CD4-positive, alpha-beta T cell (primary cell): Measurements from ENCODE around the gene ANKRD42. TPM values are rescaled to one million over a fixed set of nuclear protein-coding genes. Genes with fewer than 3 reads are reported as not detected.

Experiments
- ATAC-seq: fragments of 200-7000 bp; cut with Tn5 transposase; one replicate; pipeline ENCODE4 v1.10.0; 2022; ENCODE audit warnings: mild to moderate bottlenecking; ENCODE audit not compliant: poor library complexity
- CTCF ChIA-PET: fragments of 350-600 bp; sonication (Branson Sonifier 250); formaldehyde crosslinking; loops from one replicate; lab custom pipeline; 2021; ENCODE audit warnings: antibody characterized with exemption, inconsistent platforms; lab: Charles Lee
- POLR2A ChIA-PET: fragments of 350-600 bp; sonication (Branson Sonifier 250); formaldehyde crosslinking; loops from one replicate; lab custom pipeline; 2021; ENCODE audit warnings: antibody characterized with exemption, inconsistent platforms; lab: Charles Lee
- DNase-seq, 14 experiments: peaks; one replicate each; pipeline ENCODE4 v3.0.0-alpha.2; 2013 to 2020; ENCODE audit warnings: mixed read lengths in 2 of 14
- H3K27ac ChIP-seq, 2 donors: one replicate each; pipeline versions ENCODE4 v1.5.1 to v1.7.0; 2013; ENCODE audit warnings: low read length in 2 of 2, low read depth in 1 of 2, mild to moderate bottlenecking in 1 of 2
- H3K27me3 ChIP-seq, 2 experiments: 1 replicate in 1 of 2; 2 replicates in 1 of 2; pipeline versions ENCODE4 v1.6.1 to v1.7.0; 2013; ENCODE audit warnings: low read length in 2 of 2, control low read depth in 1 of 2, mild to moderate bottlenecking in 1 of 2, moderate library complexity in 1 of 2; ENCODE audit not compliant: insufficient read depth in 2 of 2, control insufficient read depth in 1 of 2
- H3K36me3 ChIP-seq: one replicate; pipeline ENCODE4 v1.6.1; 2013; ENCODE audit warnings: low read length, control low read depth; ENCODE audit not compliant: insufficient read depth
- H3K4me1 ChIP-seq: one replicate; pipeline ENCODE4 v1.6.1; 2013; ENCODE audit warnings: low read length, control low read depth; ENCODE audit not compliant: insufficient read depth
- H3K4me3 ChIP-seq: one replicate; pipeline ENCODE4 v1.5.1; 2013; ENCODE audit warnings: mild to moderate bottlenecking, low read length, moderate library complexity
- H3K9me3 ChIP-seq, 2 experiments: 1 replicate in 1 of 2; 2 replicates in 1 of 2; pipeline versions ENCODE4 v1.6.1 to v1.7.0; 2013; ENCODE audit warnings: low read length in 2 of 2, mild to moderate bottlenecking in 2 of 2, control low read depth in 1 of 2, moderate library complexity in 1 of 2; ENCODE audit not compliant: control insufficient read depth in 1 of 2, insufficient read depth in 1 of 2
- H3K27ac Mint-ChIP-seq: one replicate; pipeline ENCODE4 v1.8.0; 2020; ENCODE audit warnings: mixed read lengths
- H3K27me3 Mint-ChIP-seq: one replicate; pipeline ENCODE4 v1.8.0; 2021; ENCODE audit warnings: mixed read lengths
- H3K36me3 Mint-ChIP-seq: one replicate; pipeline ENCODE4 v1.8.0; 2021; ENCODE audit warnings: low read depth, mixed read lengths
- H3K4me1 Mint-ChIP-seq: one replicate; pipeline ENCODE4 v1.8.0; 2021; ENCODE audit warnings: low read depth, mixed read lengths
- H3K4me3 Mint-ChIP-seq: one replicate; pipeline ENCODE4 v1.8.0; 2020; ENCODE audit warnings: mild to moderate bottlenecking, mixed read lengths
- H3K9me3 Mint-ChIP-seq: one replicate; pipeline ENCODE4 v1.8.0; 2020; ENCODE audit warnings: mixed read lengths
- CTCF ChIP-seq: fragments of 200-600 bp; IDR thresholded peaks from one replicate; pipeline ENCODE4 v1.8.0; 2022; ENCODE audit warnings: antibody characterized with exemption, mild to moderate bottlenecking
- intact Hi-C, 2 experiments: fragments of 100-400 bp; cut with DNase I in 1 of 2; cut with micrococcal nuclease in 1 of 2; formaldehyde crosslinking; loops; one replicate each; pipeline versions ENCODE4 v1.15.1 to v1.9.0; 2023 to 2025; cut with DNase I, micrococcal nuclease
- total RNA-seq, 174 experiments: library from RNA in 2 of 174; stranded (reverse) in 2 of 174; gene quantifications; one replicate each; pipeline ENCODE4 v1.2.3 and lab custom pipeline; 2021 to 2026

The ANKRD42 gene
- total RNA-seq, 2 experiments from 2014 or later, result 8.6 to 10.0 TPM

DNA sequence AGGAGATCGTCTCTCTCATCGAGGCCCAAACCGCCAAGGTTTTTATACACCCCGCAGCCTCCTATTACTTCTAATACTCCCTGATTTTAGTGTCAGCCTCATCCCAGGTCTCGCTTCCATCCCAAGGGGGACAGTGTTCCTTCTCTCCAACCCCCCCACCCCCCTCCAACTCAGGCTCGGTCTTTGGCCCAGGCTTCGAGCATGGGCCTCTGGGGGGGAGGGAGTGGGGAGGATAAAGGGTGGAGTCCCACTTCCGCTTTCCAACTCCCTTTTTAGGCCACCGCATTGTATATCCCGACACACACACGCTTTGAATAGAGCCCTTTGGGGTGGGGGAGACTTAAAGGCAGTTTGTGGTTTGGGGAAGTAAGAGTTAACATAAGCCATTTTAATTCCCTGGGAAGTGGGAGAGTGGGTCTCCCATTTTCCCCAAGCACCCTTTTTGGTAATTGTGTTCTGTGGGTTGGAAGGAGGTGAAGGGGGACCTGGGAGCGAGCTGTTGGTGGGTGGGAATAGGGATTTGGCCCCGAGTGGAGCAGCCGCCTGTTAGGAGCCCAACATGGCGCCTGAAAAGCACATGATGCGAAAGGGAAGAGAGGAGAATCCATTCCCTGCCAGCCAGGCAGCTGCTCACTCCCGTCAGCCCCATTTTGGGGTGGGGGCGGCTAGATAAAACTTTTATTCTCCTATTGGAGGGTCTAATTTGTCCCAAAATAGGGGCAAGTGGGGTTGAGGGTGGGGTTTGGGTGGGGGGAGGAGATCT lies 35.7 kb upstream of the ANKRD42 start:
- DNase-seq, result peak; percentile 14 to 71 (median 34)
- Mint-ChIP-seq H3K36me3 (peaks cover 61% of the 10 kb centered on the region), H3K4me3 (peak overlapping the region; percentile 98), H3K4me1 (peaks cover 40% of the 10 kb centered on the region), H3K27me3 (no peaks in the 10 kb centered on the region), H3K9me3 (no peaks in the 10 kb centered on the region), H3K27ac (peak overlapping the region; percentile 100)
- peak overlapping the region; percentile 98 to 99 for H3K27ac ChIP-seq
- H3K4me1 ChIP-seq, result peaks cover 18% of the 10 kb centered on the region
- POLR2A ChIA-PET, result interaction anchor here (0.6 to 6.9 kb wide), 36 partner anchors 10 to 424 kb away, joined by 3 to 208 read pairs (median 8); partner anchors contain the start of genes ANKRD42, CCDC90B, DDIAS and FAM181B
- peaks cover 15% of the 10 kb centered on the region for H3K36me3 ChIP-seq
- H3K27me3 ChIP-seq, result no peaks in the 10 kb centered on the region
- TF ChIP-seq CTCF, result no peak
- H3K9me3 ChIP-seq, result no peaks in the 10 kb centered on the region
- H3K4me3 ChIP-seq, result peak overlapping the region; percentile 99
- CTCF ChIA-PET, result interaction anchor here (1.9 kb wide), 1 partner anchor 257 kb away, joined by 5 read pairs; the partner anchor contains the start of gene PRCP
- intact Hi-C loops, result loop anchor here (1.0 to 5.0 kb wide), 5 partner anchors 35 to 257 kb away; partner anchors contain the start of genes ANKRD42 (in 1 of the 2), DDIAS (in 1 of the 2) and PRCP (in 1 of the 2)
- ATAC-seq, result no peak

GRCh38 chr11:83158357-83158786 lies 35.1 kb upstream of the ANKRD42 start:
- H3K27me3 Mint-ChIP-seq, result no peaks in the 10 kb centered on the region
- no peak for ATAC-seq
- H3K4me3 ChIP-seq, result peak overlapping the region; percentile 99
- H3K9me3 Mint-ChIP-seq, result no peaks in the 10 kb centered on the region
- H3K36me3 Mint-ChIP-seq, result peaks cover 61% of the 10 kb centered on the region
- H3K27me3 ChIP-seq, result no peaks in the 10 kb centered on the region
- peak overlapping the region; percentile 98 to 99 for H3K27ac ChIP-seq
- DNase-seq, result no peak
- peak overlapping the region; percentile 100 for H3K27ac Mint-ChIP-seq
- peaks cover 21% of the 10 kb centered on the region for H3K4me1 ChIP-seq
- ChIA-PET POLR2A (interaction anchor here (1.0 to 6.9 kb wide), 13 partner anchors 9 to 257 kb away, joined by 3 to 208 read pairs (median 9); partner anchors contain the start of genes ANKRD42, CCDC90B, DDIAS and PRCP), CTCF (interaction anchor here (1.3 to 1.9 kb wide), 2 partner anchors 15 to 258 kb away, joined by 5 to 6 read pairs; partner anchors contain the start of gene PRCP)
- H3K9me3 ChIP-seq, result no peaks in the 10 kb centered on the region
- H3K4me3 Mint-ChIP-seq, result peak overlapping the region; percentile 98
- intact Hi-C loops, result loop anchor here (2.0 to 5.0 kb wide), 2 partner anchors 34 to 186 kb away; partner anchors contain the start of gene ANKRD42 (in 1 of the 2)
- peaks cover 15% of the 10 kb centered on the region for H3K36me3 ChIP-seq
- peak; percentile 18 for TF ChIP-seq CTCF
- peaks cover 46% of the 10 kb centered on the region for H3K4me1 Mint-ChIP-seq
